HepG2 (cell line): Measurements from ENCODE around the gene GLDN. TPM values are rescaled to one million over a fixed set of nuclear protein-coding genes. Genes with fewer than 3 reads are reported as not detected.

Source experiments
- BCL6 ChIP-seq: IDR thresholded peaks from 2 replicates; pipeline ENCODE4 v1.6.1; 2016; ENCODE audit warnings: missing genetic modification reagents, missing compliant biosample characterization
- CEBPG ChIP-seq: IDR thresholded peaks from 2 replicates; pipeline ENCODE4 v1.6.1; 2016
- DR1 ChIP-seq: sonication (generic); formaldehyde crosslinking; IDR thresholded peaks from 2 replicates; pipeline ENCODE4 v1.8.0; 2021; ENCODE audit warnings: mild to moderate bottlenecking, missing genetic modification reagents, inconsistent platforms
- FOXC1 ChIP-seq: sonication (generic); formaldehyde crosslinking; IDR thresholded peaks from 2 replicates; pipeline ENCODE4 v1.8.0; 2022; ENCODE audit warnings: mild to moderate bottlenecking, missing genetic modification reagents, borderline replicate concordance
- GATAD2A ChIP-seq: IDR thresholded peaks from 2 replicates; pipeline ENCODE4 v1.6.1; 2016
- NR2F6 ChIP-seq, 2 experiments: IDR thresholded peaks; 2 replicates each; pipeline ENCODE4 v1.6.1; 2016; ENCODE audit warnings: antibody characterized with exemption in 1 of 2, mild to moderate bottlenecking in 1 of 2
- RAD21 ChIP-seq: fragments of 450-650 bp; formaldehyde crosslinking; IDR thresholded peaks from 2 replicates; pipeline ENCODE4 v1.5.0; 2020; ENCODE audit warnings: mild to moderate bottlenecking
- RXRB ChIP-seq: IDR thresholded peaks from 2 replicates; pipeline ENCODE4 v1.6.1; 2016; ENCODE audit warnings: borderline replicate concordance, missing genetic modification reagents, missing compliant biosample characterization
- SP140L ChIP-seq: sonication (generic); formaldehyde crosslinking; IDR thresholded peaks from 2 replicates; pipeline ENCODE4 v1.4.0; 2020; ENCODE audit warnings: missing genetic modification reagents, borderline replicate concordance
- STAG1 ChIP-seq: sonication (generic); formaldehyde crosslinking; IDR thresholded peaks from 2 replicates; pipeline ENCODE4 v1.4.0; 2020; ENCODE audit warnings: missing genetic modification reagents
- TEAD3 ChIP-seq: optimal IDR thresholded peaks from 2 replicates; pipeline ENCODE3; 2016; ENCODE audit warnings: borderline replicate concordance
- TSC22D2 ChIP-seq: sonication (generic); formaldehyde crosslinking; IDR thresholded peaks from 2 replicates; pipeline ENCODE4 v1.5.1; 2020; ENCODE audit warnings: missing genetic modification reagents, mild to moderate bottlenecking, borderline replicate concordance
- ZFP62 ChIP-seq: sonication (generic); formaldehyde crosslinking; IDR thresholded peaks from 2 replicates; pipeline ENCODE4 v1.4.0; 2020; ENCODE audit warnings: missing genetic modification reagents
- ZNF431 ChIP-seq: sonication (generic); formaldehyde crosslinking; IDR thresholded peaks from 2 replicates; pipeline ENCODE4 v1.9.0; 2022; ENCODE audit warnings: missing genetic modification reagents, low read depth, mild to moderate bottlenecking, borderline replicate concordance
- ZNF644 ChIP-seq: IDR thresholded peaks from 2 replicates; pipeline ENCODE4 v1.6.1; 2016; ENCODE audit warnings: low read depth
- polyA plus RNA-seq, 8 experiments: library from polyadenylated mRNA; depleted of rRNA in 3 of 8; stranded (reverse) in 7 of 8; unstranded in 1 of 8; fragments of >200 nt; fragmentation: Illumina TruSeq in 4 of 8; extraction: Trizol in 4 of 8; gene quantifications; 2 replicates each; pipeline versions ENCODE4 v1.2.1 to v1.2.3, GENCODE V29; 2011 to 2016; ENCODE audit warnings: low read depth in 4 of 8, missing spikeins in 1 of 8, mixed read lengths in 1 of 8; ENCODE audit not compliant: insufficient read depth in 1 of 8
- total RNA-seq, 5 experiments: library from RNA; depleted of rRNA; stranded (reverse); fragments of >200 nt; fragmentation: Illumina TruSeq; extraction: Trizol; gene quantifications; 2 replicates each; pipeline ENCODE4 v1.2.3, GENCODE V29; 2016; ENCODE audit warnings: low read depth in 1 of 5
- TF ChIP-seq, protein P1 (sequence below): IDR thresholded peaks from 2 replicates; pipeline ENCODE4 v1.4.0; 2020; ENCODE audit warnings: mild to moderate bottlenecking, missing genetic modification reagents
- TF ChIP-seq, protein P2 (sequence below): sonication (generic); formaldehyde crosslinking; conservative IDR thresholded peaks from 2 replicates; pipeline ENCODE4 v1.4.0; 2020; ENCODE audit warnings: missing genetic modification reagents
- TF ChIP-seq, protein P3 (sequence below): IDR thresholded peaks from 2 replicates; pipeline ENCODE4 v1.6.1; 2018; ENCODE audit warnings: missing genetic modification reagents, mild to moderate bottlenecking, missing compliant biosample characterization
- TF ChIP-seq, protein P4 (sequence below): sonication (generic); formaldehyde crosslinking; IDR thresholded peaks from 2 replicates; pipeline ENCODE4 v1.5.1; 2020; ENCODE audit warnings: missing genetic modification reagents, mild to moderate bottlenecking, borderline replicate concordance

GLDN gene
- total and polyA plus RNA-seq, 2 of the 13 experiments (the other 11 are each of a cell fraction or from before 2014, with no cell fraction given) = 0.86 to 1.0 TPM

DNA sequence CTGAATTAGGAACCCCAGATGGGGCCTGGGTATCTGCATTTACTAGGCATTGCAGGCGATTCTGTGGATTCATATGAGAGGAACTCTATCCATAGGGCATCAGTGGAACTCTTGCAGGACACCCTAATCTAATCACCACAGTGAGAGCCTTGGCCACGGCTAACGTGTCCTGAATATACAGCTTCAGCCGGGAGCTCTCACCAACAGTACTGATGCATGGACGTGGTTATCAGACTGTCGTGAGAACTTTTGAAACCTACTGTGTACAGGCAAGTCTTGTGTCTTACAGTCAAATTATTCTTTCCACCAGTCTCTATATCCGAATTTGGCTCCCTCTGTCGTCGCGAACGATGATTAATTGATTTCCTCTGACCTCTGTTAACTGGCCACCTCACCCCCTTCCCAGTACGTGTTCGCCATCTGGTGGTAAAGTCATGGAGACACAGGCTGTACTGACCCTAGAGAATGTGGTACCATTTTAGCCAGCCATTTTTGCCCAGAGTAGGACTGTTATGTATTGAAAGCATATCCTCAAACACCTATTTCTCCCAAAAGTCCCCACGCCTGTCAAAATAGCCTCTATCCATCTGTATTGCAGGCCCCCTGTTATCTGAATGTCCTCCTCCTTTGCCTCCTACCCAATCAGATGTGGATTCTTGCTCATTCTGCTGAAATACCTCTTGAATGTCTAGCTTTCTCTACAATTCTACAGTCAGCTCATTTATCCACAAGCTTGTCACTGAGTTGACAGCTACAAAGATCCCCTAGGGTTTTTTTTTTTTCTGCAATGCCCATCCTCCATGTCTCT, 39.7 kb downstream of the GLDN start (continued):
- TF ChIP-seq TSC22D2 (CRISPR knock-in tag) (0 out of 2 replicates have a peak, but pooled peaks have one; percentile 66), RXRB (CRISPR knock-in tag) (peak; percentile 65; the same call in 1 of the 2 replicates), RAD21 (CRISPR knock-in tag) (peak; percentile 98), NR2F6 (IDR thresholded peaks at IDR 0.05) (peak; percentile 74), NR2F6 (CRISPR knock-in tag; IDR thresholded peaks at IDR 0.05) (peak; percentile 79), FOXC1 (CRISPR knock-in tag) (0 out of 2 replicates have a peak, but pooled peaks have one; percentile 66), ZFP62 (no peak), ZNF431 (no peak), STAG1 (CRISPR knock-in tag) (peak; percentile 100), BCL6 (CRISPR knock-in tag) (no peak), TEAD3 (CRISPR knock-in tag) (peak; percentile 44), CEBPG (CRISPR knock-in tag) (peak; percentile 23; the same call in 1 of the 2 replicates), DR1 (no peak), GATAD2A (CRISPR knock-in tag) (peak; percentile 41; the same call in 1 of the 2 replicates), SP140L (CRISPR knock-in tag) (0 out of 2 replicates have a peak, but pooled peaks have one; percentile 67), ZNF644 (CRISPR knock-in tag) (no peak)
- TF ChIP-seq, protein P1, sequence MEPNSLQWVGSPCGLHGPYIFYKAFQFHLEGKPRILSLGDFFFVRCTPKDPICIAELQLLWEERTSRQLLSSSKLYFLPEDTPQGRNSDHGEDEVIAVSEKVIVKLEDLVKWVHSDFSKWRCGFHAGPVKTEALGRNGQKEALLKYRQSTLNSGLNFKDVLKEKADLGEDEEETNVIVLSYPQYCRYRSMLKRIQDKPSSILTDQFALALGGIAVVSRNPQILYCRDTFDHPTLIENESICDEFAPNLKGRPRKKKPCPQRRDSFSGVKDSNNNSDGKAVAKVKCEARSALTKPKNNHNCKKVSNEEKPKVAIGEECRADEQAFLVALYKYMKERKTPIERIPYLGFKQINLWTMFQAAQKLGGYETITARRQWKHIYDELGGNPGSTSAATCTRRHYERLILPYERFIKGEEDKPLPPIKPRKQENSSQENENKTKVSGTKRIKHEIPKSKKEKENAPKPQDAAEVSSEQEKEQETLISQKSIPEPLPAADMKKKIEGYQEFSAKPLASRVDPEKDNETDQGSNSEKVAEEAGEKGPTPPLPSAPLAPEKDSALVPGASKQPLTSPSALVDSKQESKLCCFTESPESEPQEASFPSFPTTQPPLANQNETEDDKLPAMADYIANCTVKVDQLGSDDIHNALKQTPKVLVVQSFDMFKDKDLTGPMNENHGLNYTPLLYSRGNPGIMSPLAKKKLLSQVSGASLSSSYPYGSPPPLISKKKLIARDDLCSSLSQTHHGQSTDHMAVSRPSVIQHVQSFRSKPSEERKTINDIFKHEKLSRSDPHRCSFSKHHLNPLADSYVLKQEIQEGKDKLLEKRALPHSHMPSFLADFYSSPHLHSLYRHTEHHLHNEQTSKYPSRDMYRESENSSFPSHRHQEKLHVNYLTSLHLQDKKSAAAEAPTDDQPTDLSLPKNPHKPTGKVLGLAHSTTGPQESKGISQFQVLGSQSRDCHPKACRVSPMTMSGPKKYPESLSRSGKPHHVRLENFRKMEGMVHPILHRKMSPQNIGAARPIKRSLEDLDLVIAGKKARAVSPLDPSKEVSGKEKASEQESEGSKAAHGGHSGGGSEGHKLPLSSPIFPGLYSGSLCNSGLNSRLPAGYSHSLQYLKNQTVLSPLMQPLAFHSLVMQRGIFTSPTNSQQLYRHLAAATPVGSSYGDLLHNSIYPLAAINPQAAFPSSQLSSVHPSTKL (CRISPR knock-in tag) = 0 out of 2 replicates have a peak, but pooled peaks have one; percentile 17
- TF ChIP-seq, protein P2, sequence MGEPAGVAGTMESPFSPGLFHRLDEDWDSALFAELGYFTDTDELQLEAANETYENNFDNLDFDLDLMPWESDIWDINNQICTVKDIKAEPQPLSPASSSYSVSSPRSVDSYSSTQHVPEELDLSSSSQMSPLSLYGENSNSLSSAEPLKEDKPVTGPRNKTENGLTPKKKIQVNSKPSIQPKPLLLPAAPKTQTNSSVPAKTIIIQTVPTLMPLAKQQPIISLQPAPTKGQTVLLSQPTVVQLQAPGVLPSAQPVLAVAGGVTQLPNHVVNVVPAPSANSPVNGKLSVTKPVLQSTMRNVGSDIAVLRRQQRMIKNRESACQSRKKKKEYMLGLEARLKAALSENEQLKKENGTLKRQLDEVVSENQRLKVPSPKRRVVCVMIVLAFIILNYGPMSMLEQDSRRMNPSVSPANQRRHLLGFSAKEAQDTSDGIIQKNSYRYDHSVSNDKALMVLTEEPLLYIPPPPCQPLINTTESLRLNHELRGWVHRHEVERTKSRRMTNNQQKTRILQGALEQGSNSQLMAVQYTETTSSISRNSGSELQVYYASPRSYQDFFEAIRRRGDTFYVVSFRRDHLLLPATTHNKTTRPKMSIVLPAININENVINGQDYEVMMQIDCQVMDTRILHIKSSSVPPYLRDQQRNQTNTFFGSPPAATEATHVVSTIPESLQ (CRISPR knock-in tag) = no peak
- TF ChIP-seq, protein P3, sequence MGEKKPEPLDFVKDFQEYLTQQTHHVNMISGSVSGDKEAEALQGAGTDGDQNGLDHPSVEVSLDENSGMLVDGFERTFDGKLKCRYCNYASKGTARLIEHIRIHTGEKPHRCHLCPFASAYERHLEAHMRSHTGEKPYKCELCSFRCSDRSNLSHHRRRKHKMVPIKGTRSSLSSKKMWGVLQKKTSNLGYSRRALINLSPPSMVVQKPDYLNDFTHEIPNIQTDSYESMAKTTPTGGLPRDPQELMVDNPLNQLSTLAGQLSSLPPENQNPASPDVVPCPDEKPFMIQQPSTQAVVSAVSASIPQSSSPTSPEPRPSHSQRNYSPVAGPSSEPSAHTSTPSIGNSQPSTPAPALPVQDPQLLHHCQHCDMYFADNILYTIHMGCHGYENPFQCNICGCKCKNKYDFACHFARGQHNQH (CRISPR knock-in tag) = 0 out of 2 replicates have a peak, but pooled peaks have one; percentile 38
- TF ChIP-seq, protein P4, sequence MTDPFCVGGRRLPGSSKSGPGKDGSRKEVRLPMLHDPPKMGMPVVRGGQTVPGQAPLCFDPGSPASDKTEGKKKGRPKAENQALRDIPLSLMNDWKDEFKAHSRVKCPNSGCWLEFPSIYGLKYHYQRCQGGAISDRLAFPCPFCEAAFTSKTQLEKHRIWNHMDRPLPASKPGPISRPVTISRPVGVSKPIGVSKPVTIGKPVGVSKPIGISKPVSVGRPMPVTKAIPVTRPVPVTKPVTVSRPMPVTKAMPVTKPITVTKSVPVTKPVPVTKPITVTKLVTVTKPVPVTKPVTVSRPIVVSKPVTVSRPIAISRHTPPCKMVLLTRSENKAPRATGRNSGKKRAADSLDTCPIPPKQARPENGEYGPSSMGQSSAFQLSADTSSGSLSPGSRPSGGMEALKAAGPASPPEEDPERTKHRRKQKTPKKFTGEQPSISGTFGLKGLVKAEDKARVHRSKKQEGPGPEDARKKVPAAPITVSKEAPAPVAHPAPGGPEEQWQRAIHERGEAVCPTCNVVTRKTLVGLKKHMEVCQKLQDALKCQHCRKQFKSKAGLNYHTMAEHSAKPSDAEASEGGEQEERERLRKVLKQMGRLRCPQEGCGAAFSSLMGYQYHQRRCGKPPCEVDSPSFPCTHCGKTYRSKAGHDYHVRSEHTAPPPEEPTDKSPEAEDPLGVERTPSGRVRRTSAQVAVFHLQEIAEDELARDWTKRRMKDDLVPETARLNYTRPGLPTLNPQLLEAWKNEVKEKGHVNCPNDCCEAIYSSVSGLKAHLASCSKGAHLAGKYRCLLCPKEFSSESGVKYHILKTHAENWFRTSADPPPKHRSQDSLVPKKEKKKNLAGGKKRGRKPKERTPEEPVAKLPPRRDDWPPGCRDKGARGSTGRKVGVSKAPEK (CRISPR knock-in tag) = 0 out of 2 replicates have a peak, but pooled peaks have one; percentile 50
